HepG2 (cell line): ENCODE measurements around the gene ANO10. TPM values are rescaled to one million over a fixed set of nuclear protein-coding genes. Genes with fewer than 3 reads are reported as not detected.

Experiments used
- ATAC-seq: fragments of 200-7000 bp; cut with Tn5 transposase; 3 replicates; pipeline ENCODE4 v1.9.1; 2020; ENCODE audit warnings: mild to moderate bottlenecking, moderate library complexity
- BruUV-seq: library from RNA; stranded (reverse); fragments of 400-500 nt; replicated peaks from 2 replicates; lab custom pipeline; 2021; lab: Mats Ljungman, UMichigan
- CTCF ChIA-PET: fragments of 300-600 bp; formaldehyde crosslinking; extraction: SDS; loops from one replicate; lab custom pipeline; 2021; ENCODE audit warnings: low total read pairs, inconsistent platforms, low intra/inter-chr PET ratio; lab: Yijun Ruan, JAX
- POLR2A ChIA-PET: fragments of 350-600 bp; sonication (Branson Sonifier 250); formaldehyde crosslinking; loops from one replicate; lab custom pipeline; 2020; ENCODE audit warnings: antibody characterized with exemption, inconsistent platforms; lab: Yijun Ruan, JAX
- DNase-seq: peaks from one replicate; pipeline ENCODE4 v3.0.0-alpha.2; 2015; ENCODE audit warnings: low spot score
- FAIRE-seq: peaks from 3 replicates; lab custom pipeline; 2011; peaks lifted over from hg19 to GRCh38; lab: Jason Lieb, UNC
- H2AFZ ChIP-seq: one replicate; pipeline ENCODE4 v1.6.1; 2011; ENCODE audit warnings: low read length, inconsistent platforms
- H3K27ac ChIP-seq: fragments of 300-600 bp; 3 replicates; pipeline ENCODE4 v1.8.0; 2011; ENCODE audit warnings: mixed run types, mild to moderate bottlenecking, mixed read lengths, low read length, inconsistent platforms; ENCODE audit not compliant: insufficient read depth; ENCODE audit errors: extremely low read length
- H3K27me3 ChIP-seq, 2 experiments: fragments of 200-600 bp in 1 of 2; 2 replicates in 1 of 2; 3 replicates in 1 of 2; pipeline versions ENCODE4 v1.6.0 to v1.8.0; 2011; ENCODE audit warnings: low read length in 2 of 2, mild to moderate bottlenecking in 2 of 2, moderate library complexity in 2 of 2, inconsistent platforms in 1 of 2; ENCODE audit not compliant: insufficient read depth in 2 of 2, control insufficient read depth in 1 of 2
- H3K36me3 ChIP-seq, 2 experiments: fragments of 200-600 bp in 1 of 2; replicated peaks in 1 of 2; 2 replicates in 1 of 2; 3 replicates in 1 of 2; pipeline versions ENCODE4 v1.5.1 to v1.8.0; 2011; ENCODE audit warnings: low read length in 2 of 2, inconsistent platforms in 1 of 2; ENCODE audit not compliant: insufficient read depth in 2 of 2, control insufficient read depth in 1 of 2
- H3K4me1 ChIP-seq: 2 replicates; pipeline ENCODE4 v1.5.1; 2012; ENCODE audit warnings: low read length, inconsistent platforms; ENCODE audit not compliant: insufficient read depth
- H3K4me2 ChIP-seq: 2 replicates; pipeline ENCODE4 v1.6.0; 2011; ENCODE audit warnings: low read depth, low read length, inconsistent platforms
- H3K4me3 ChIP-seq, 3 experiments: fragments of 200-600 bp in 1 of 3; sonication (generic), shearing (Covaris generic) in 1 of 3; replicated peaks in 1 of 3; 2 replicates each; pipeline ENCODE4 v1.5.1; 2011 to 2016; ENCODE audit warnings: low read length in 3 of 3, inconsistent platforms in 2 of 3, low read depth in 2 of 3, mild to moderate bottlenecking in 2 of 3, control low read depth in 1 of 3, mixed read lengths in 1 of 3; ENCODE audit not compliant: insufficient read depth in 1 of 3
- H3K79me2 ChIP-seq: one replicate; pipeline ENCODE4 v1.6.1; 2011; ENCODE audit warnings: low read length, inconsistent platforms; ENCODE audit not compliant: insufficient read depth
- H3K9ac ChIP-seq: 2 replicates; pipeline ENCODE4 v1.6.0; 2011; ENCODE audit warnings: mild to moderate bottlenecking, low read depth, low read length, inconsistent platforms; ENCODE audit not compliant: insufficient read depth
- H3K9me3 ChIP-seq: 2 replicates; pipeline ENCODE4 v1.5.1; 2012; ENCODE audit warnings: mild to moderate bottlenecking, low read length
- H4K20me1 ChIP-seq: 2 replicates; pipeline ENCODE4 v1.6.0; 2011; ENCODE audit warnings: inconsistent platforms, mild to moderate bottlenecking, low read length, moderate library complexity; ENCODE audit not compliant: insufficient read depth
- ARNT2 ChIP-seq: sonication (generic); formaldehyde crosslinking; IDR thresholded peaks from 2 replicates; pipeline ENCODE4 v1.8.0; 2022; ENCODE audit warnings: mild to moderate bottlenecking, low read depth, missing genetic modification reagents, moderate library complexity
- ATM ChIP-seq: fragments of 450-650 bp; IDR thresholded peaks from 2 replicates; pipeline ENCODE4 v1.7.1; 2017; ENCODE audit warnings: mild to moderate bottlenecking, borderline replicate concordance
- CEBPB ChIP-seq: IDR thresholded peaks from 2 replicates; pipeline ENCODE4 v1.6.1; 2011; ENCODE audit warnings: low read depth, low read length, improper control_type of control experiment, borderline replicate concordance
- GATAD1 ChIP-seq: IDR thresholded peaks from 2 replicates; pipeline ENCODE4 v1.6.1; 2016; ENCODE audit warnings: missing genetic modification reagents, missing compliant biosample characterization
- ZBTB26 ChIP-seq: IDR thresholded peaks from 2 replicates; pipeline ENCODE4 v1.6.1; 2016; ENCODE audit warnings: missing compliant biosample characterization, missing genetic modification reagents, borderline replicate concordance
- ZBTB7A ChIP-seq: sonication (generic); formaldehyde crosslinking; IDR thresholded peaks from 2 replicates; pipeline ENCODE4 v1.8.0; 2022; ENCODE audit warnings: mild to moderate bottlenecking, missing genetic modification reagents
- ZNF740 ChIP-seq: sonication (generic); formaldehyde crosslinking; IDR thresholded peaks from 2 replicates; pipeline ENCODE4 v1.4.0; 2020; ENCODE audit warnings: missing genetic modification reagents
- ZSCAN12 ChIP-seq: sonication (generic); formaldehyde crosslinking; IDR thresholded peaks from 2 replicates; pipeline ENCODE4 v1.9.0; 2021; ENCODE audit warnings: mild to moderate bottlenecking, missing genetic modification reagents
- in situ Hi-C: cut with HindIII; loops from 2 replicates; pipeline ENCODE4 v1.10.0; 2017; ENCODE audit warnings: low pct_unique_long_range_greater_than_20kb; ENCODE audit not compliant: extremely low pct_ligation_motif_present
- intact Hi-C: fragments of 100-400 bp; cut with micrococcal nuclease; formaldehyde crosslinking; loops from one replicate; pipeline ENCODE4 v1.10.0; 2022; ENCODE audit not compliant: unreplicated experiment
- polyA plus RNA-seq, 8 experiments: library from polyadenylated mRNA; depleted of rRNA in 3 of 8; stranded (reverse) in 7 of 8; unstranded in 1 of 8; fragments of >200 nt; fragmentation: Illumina TruSeq in 4 of 8; extraction: Trizol in 4 of 8; gene quantifications; 2 replicates each; pipeline versions ENCODE4 v1.2.1 to v1.2.3, GENCODE V29; 2011 to 2016; ENCODE audit warnings: low read depth in 4 of 8, missing spikeins in 1 of 8, mixed read lengths in 1 of 8; ENCODE audit not compliant: insufficient read depth in 1 of 8
- total RNA-seq, 5 experiments: library from RNA; depleted of rRNA; stranded (reverse); fragments of >200 nt; fragmentation: Illumina TruSeq; extraction: Trizol; gene quantifications; 2 replicates each; pipeline ENCODE4 v1.2.3, GENCODE V29; 2016; ENCODE audit warnings: low read depth in 1 of 5
- TF ChIP-seq, protein P1 (sequence below): sonication (generic); formaldehyde crosslinking; IDR thresholded peaks from 2 replicates; pipeline ENCODE4 v1.4.0; 2020; ENCODE audit warnings: missing genetic modification reagents

ANO10 gene
- total and polyA plus RNA-seq, 2 of the 13 experiments (the other 11 are each of a cell fraction or from before 2014, with no cell fraction given), result 10.4 to 13.1 TPM

GRCh38 chr3:43542328-43543043 is 79.3 kb downstream of the ANO10 start (continued):
- TF ChIP-seq ZBTB26 (CRISPR knock-in tag), result no peak
- TF ChIP-seq ATM, result no peak
- no peak for TF ChIP-seq ZSCAN12 (CRISPR knock-in tag)
- TF ChIP-seq ZNF740, result no peak
- TF ChIP-seq ZBTB7A (CRISPR knock-in tag), result no peak
- TF ChIP-seq ARNT2 (CRISPR knock-in tag), result no peak
- TF ChIP-seq GATAD1 (CRISPR knock-in tag), result no peak
- TF ChIP-seq, all 625 proteins: peak for 0

- no peak overlapping the region for H3K9ac ChIP-seq
- H3K79me2 ChIP-seq, result no peaks in the 10 kb centered on the region
- DNase-seq (no peak), ATAC-seq (no peak), FAIRE-seq (no peak)
- ChIA-PET CTCF (no interaction called here), POLR2A (no interaction called here)
- no TSS peak for BruUV-seq
- peaks cover 8% of the 10 kb centered on the region for H3K4me1 ChIP-seq
- H3K9me3 ChIP-seq, result no peaks in the 10 kb centered on the region
- H3K27ac ChIP-seq, result no peak overlapping the region
- no peak overlapping the region for H3K4me3 ChIP-seq
- H3K4me2 ChIP-seq, result no peak overlapping the region
- no peaks in the 10 kb centered on the region for H3K36me3 ChIP-seq
- no peaks in the 10 kb centered on the region for H4K20me1 ChIP-seq
- H3K27me3 ChIP-seq, result no peaks in the 10 kb centered on the region
- in situ Hi-C loops (loop anchor here (10.0 kb wide), 2 partner anchors 94 to 664 kb away; no protein-coding TSS in a partner anchor), intact Hi-C loops (no loop called here)
- H2AFZ ChIP-seq, result no peak overlapping the region
- TF ChIP-seq, protein P1, sequence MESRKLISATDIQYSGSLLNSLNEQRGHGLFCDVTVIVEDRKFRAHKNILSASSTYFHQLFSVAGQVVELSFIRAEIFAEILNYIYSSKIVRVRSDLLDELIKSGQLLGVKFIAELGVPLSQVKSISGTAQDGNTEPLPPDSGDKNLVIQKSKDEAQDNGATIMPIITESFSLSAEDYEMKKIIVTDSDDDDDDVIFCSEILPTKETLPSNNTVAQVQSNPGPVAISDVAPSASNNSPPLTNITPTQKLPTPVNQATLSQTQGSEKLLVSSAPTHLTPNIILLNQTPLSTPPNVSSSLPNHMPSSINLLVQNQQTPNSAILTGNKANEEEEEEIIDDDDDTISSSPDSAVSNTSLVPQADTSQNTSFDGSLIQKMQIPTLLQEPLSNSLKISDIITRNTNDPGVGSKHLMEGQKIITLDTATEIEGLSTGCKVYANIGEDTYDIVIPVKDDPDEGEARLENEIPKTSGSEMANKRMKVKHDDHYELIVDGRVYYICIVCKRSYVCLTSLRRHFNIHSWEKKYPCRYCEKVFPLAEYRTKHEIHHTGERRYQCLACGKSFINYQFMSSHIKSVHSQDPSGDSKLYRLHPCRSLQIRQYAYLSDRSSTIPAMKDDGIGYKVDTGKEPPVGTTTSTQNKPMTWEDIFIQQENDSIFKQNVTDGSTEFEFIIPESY (CRISPR knock-in tag), result no peak
- peak; percentile 20; the same call in 1 of the 2 replicates for TF ChIP-seq CEBPB
These were observed 81.2 kb downstream of the ANO10 start for GRCh38 chr3:43540624-43541023.
